Measurements from ENCODE around the gene MRPL54. TPM values are rescaled to one million over a fixed set of nuclear protein-coding genes. Genes with fewer than 3 reads are reported as not detected.
"Not testable (repeated sequence)": the region's sequence is repeated elsewhere in the genome, so short reads cannot be mapped to it uniquely, and the experiment has no call there.

The MRPL54 gene
- total RNA-seq, 1 donor from 2014 or later, result 35.9 TPM

DNA sequence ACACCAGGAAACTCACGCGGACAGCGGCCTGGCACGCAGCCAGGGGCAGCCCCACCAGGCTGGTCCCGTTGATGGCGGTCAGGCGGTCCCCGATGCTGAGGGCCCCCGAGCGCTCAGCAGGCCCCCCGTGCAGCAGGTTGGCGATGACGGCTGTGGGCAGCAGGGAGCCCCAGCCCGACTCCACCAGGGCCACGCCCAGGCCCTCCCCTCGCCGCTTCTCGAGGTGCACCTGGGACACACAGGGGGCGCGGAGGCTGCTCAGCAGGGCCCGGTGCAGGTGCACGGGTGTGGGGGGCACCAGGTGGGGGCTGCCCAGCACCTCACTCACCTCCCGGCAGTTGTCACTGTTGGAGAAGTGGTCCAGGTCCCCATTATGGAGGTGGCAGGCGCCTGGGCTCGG is 10.0 kb upstream of the MRPL54 start:
- H3K9me3 Mint-ChIP-seq, result no peaks in the 10 kb centered on the region
- no peak for DNase-seq (ENCODE audit: extremely low spot score, unreplicated experiment)
- H3K4me3 Mint-ChIP-seq, result no peak overlapping the region
- peaks cover 5% of the 10 kb centered on the region for H3K36me3 Mint-ChIP-seq
- no peak for TF ChIP-seq CTCF (conservative IDR thresholded peaks at IDR 0.05)
- H3K27me3 Mint-ChIP-seq, result no peaks in the 10 kb centered on the region
- no peaks in the 10 kb centered on the region for H3K4me1 Mint-ChIP-seq (ENCODE audit: unreplicated experiment)
- H3K27ac Mint-ChIP-seq, result no peak overlapping the region

GRCh38 chr19:3753631-3754410 is 8.7 kb upstream of the MRPL54 start:
- H3K27ac Mint-ChIP-seq, result no peak overlapping the region
- H3K36me3 Mint-ChIP-seq, result peaks cover 5% of the 10 kb centered on the region
- no peaks in the 10 kb centered on the region for H3K27me3 Mint-ChIP-seq
- H3K4me3 Mint-ChIP-seq, result no peak overlapping the region
- H3K4me1 Mint-ChIP-seq (ENCODE audit: unreplicated experiment), result no peaks in the 10 kb centered on the region
- no peaks in the 10 kb centered on the region for H3K9me3 Mint-ChIP-seq
- no peak for DNase-seq (ENCODE audit: extremely low spot score, unreplicated experiment)
- no peak for TF ChIP-seq CTCF (conservative IDR thresholded peaks at IDR 0.05)

GRCh38 chr19:3757705-3758104 is 4.8 kb upstream of the MRPL54 start:
- not testable (repeated sequence) for H3K36me3 Mint-ChIP-seq; DNase-seq (ENCODE audit: extremely low spot score, unreplicated experiment); H3K27me3 Mint-ChIP-seq; H3K27ac Mint-ChIP-seq; H3K4me1 Mint-ChIP-seq (ENCODE audit: unreplicated experiment); H3K4me3 Mint-ChIP-seq; H3K9me3 Mint-ChIP-seq

- DNase-seq (ENCODE audit: extremely low spot score, unreplicated experiment); H3K27me3 Mint-ChIP-seq; H3K9me3 Mint-ChIP-seq; H3K4me3 Mint-ChIP-seq; H3K27ac Mint-ChIP-seq: not testable (repeated sequence)
- Mint-ChIP-seq H3K4me1 (ENCODE audit: unreplicated experiment) (peaks cover 11% of the 10 kb centered on the region), H3K36me3 (peaks cover 10% of the 10 kb centered on the region)
Observed at GRCh38 chr19:3758297-3758696, 4.2 kb upstream of the MRPL54 start.

GRCh38 chr19:3759482-3760254 is 2.8 kb upstream of the MRPL54 start:
- Mint-ChIP-seq H3K36me3 (peaks cover 10% of the 10 kb centered on the region), H3K9me3 (no peaks in the 10 kb centered on the region), H3K27me3 (no peaks in the 10 kb centered on the region), H3K4me3 (no peak overlapping the region), H3K27ac (no peak overlapping the region), H3K4me1 (ENCODE audit: unreplicated experiment) (peaks cover 12% of the 10 kb centered on the region)
- no peak for DNase-seq (ENCODE audit: extremely low spot score, unreplicated experiment)
- no peak for TF ChIP-seq CTCF (conservative IDR thresholded peaks at IDR 0.05)

- Mint-ChIP-seq H3K36me3 (peaks cover 5% of the 10 kb centered on the region), H3K27me3 (no peaks in the 10 kb centered on the region), H3K4me1 (ENCODE audit: unreplicated experiment) (peaks cover 12% of the 10 kb centered on the region), H3K27ac (peak overlapping the region; percentile 99), H3K9me3 (no peaks in the 10 kb centered on the region), H3K4me3 (peak overlapping the region; percentile 98)
- TF ChIP-seq CTCF (conservative IDR thresholded peaks at IDR 0.05), result no peak
- no peak for DNase-seq (ENCODE audit: extremely low spot score, unreplicated experiment)
Observed at GRCh38 chr19:3760871-3761361, 1.6 kb upstream of the MRPL54 start.
